Omental fat pad (tissue), 4 donors: ENCODE results near the gene FXR2. TPM values are rescaled to one million over a fixed set of nuclear protein-coding genes. Genes with fewer than 3 reads are reported as not detected.
A peak's percentile ranks its signal among the peaks of the same experiment; 100 is the strongest.

Experiments
- ATAC-seq: fragments of 150-250 bp; one replicate; pipeline ENCODE4 v1.9.1; 2016; ENCODE audit warnings: mild to moderate bottlenecking, moderate library complexity; ENCODE audit not compliant: low FRiP score
- DNase-seq: peaks from one replicate; pipeline ENCODE4 v3.0.0-alpha.2; 2019; ENCODE audit warnings: low spot score
- CTCF ChIP-seq, 3 donors: fragments of 450-650 bp; IDR thresholded peaks; one replicate each; pipeline ENCODE4 v1.5.1; 2016 to 2017; ENCODE audit warnings: antibody characterized with exemption in 3 of 3, mild to moderate bottlenecking in 3 of 3, moderate library complexity in 2 of 3
- total RNA-seq, 4 donors: library from RNA; depleted of rRNA; stranded (reverse); fragments of >200 nt; gene quantifications; one replicate each; pipeline ENCODE4 v1.1.0, GENCODE V29; 2016

Gene FXR2
- total RNA-seq, 4 donors from 2014 or later = 17.8 to 30.3 (median 22.7) TPM

GRCh38 chr17:7556627-7557026, 58.1 kb downstream of the FXR2 start:
- ATAC-seq = no peak
- DNase-seq = no peak
- TF ChIP-seq CTCF (IDR thresholded peaks at IDR 0.05) = no peak

- DNase-seq = no peak
- no peak for ATAC-seq
- TF ChIP-seq CTCF (IDR thresholded peaks at IDR 0.05) = no peak
These were observed 59.3 kb downstream of the FXR2 start for GRCh38 chr17:7555320-7555948.

- DNase-seq (no peak), ATAC-seq (no peak)
- TF ChIP-seq CTCF (IDR thresholded peaks at IDR 0.05) = no peak
These were observed 61.3 kb downstream of the FXR2 start for GRCh38 chr17:7553356-7553755.

GRCh38 chr17:7552621-7553051, 62.1 kb downstream of the FXR2 start:
- ATAC-seq (no peak), DNase-seq (no peak)
- no peak for TF ChIP-seq CTCF (IDR thresholded peaks at IDR 0.05)

- DNase-seq (no peak), ATAC-seq (no peak)
- no peak for TF ChIP-seq CTCF (IDR thresholded peaks at IDR 0.05)
These were observed 63.3 kb downstream of the FXR2 start for GRCh38 chr17:7551396-7551795.

- DNase-seq (no peak), ATAC-seq (no peak)
- TF ChIP-seq CTCF (IDR thresholded peaks at IDR 0.05) = no peak
These were observed 64.4 kb downstream of the FXR2 start for GRCh38 chr17:7550344-7550743.

GRCh38 chr17:7549401-7550055, 65.2 kb downstream of the FXR2 start:
- ATAC-seq (peak; percentile 37), DNase-seq (no peak)
- no peak for TF ChIP-seq CTCF (IDR thresholded peaks at IDR 0.05)
